K562 (cell line): ENCODE data around the gene ARL8A. TPM values are rescaled to one million over a fixed set of nuclear protein-coding genes. Genes with fewer than 3 reads are reported as not detected.

Experiments
- ARID2 ChIP-seq: fragments of 450-650 bp; IDR thresholded peaks from 2 replicates; pipeline ENCODE4 v1.6.1; 2017; ENCODE audit warnings: antibody characterized with exemption, mild to moderate bottlenecking
- ARNT ChIP-seq, 2 experiments: fragments of 450-650 bp; IDR thresholded peaks; 2 replicates each; pipeline ENCODE4 v1.6.1; 2016; ENCODE audit warnings: mild to moderate bottlenecking in 1 of 2
- BCLAF1 ChIP-seq, 2 experiments: fragments of 450-650 bp in 1 of 2; IDR thresholded peaks; 2 replicates each; pipeline ENCODE4 v1.6.1; 2011 to 2017; ENCODE audit warnings: low read depth in 2 of 2, antibody characterized with exemption in 1 of 2, borderline replicate concordance in 1 of 2, low read length in 1 of 2, mild to moderate bottlenecking in 1 of 2, mixed read lengths in 1 of 2; ENCODE audit not compliant: control insufficient read depth in 1 of 2
- CREB3 ChIP-seq: fragments of 450-650 bp; conservative IDR thresholded peaks from 2 replicates; pipeline ENCODE4 v1.6.1; 2016; ENCODE audit warnings: missing genetic modification characterization, low read depth, mild to moderate bottlenecking, missing compliant biosample characterization, moderate library complexity
- DACH1 ChIP-seq: fragments of 450-650 bp; IDR thresholded peaks from 2 replicates; pipeline ENCODE4 v1.6.1; 2018; ENCODE audit not compliant: partially characterized antibody
- ELF1 ChIP-seq: fragments of 200-800 bp; sonication (Bioruptor generic); IDR thresholded peaks from 2 replicates; pipeline ENCODE4 v1.6.1; 2016; ENCODE audit warnings: missing genetic modification characterization, missing compliant biosample characterization
- ETV6 ChIP-seq, 3 experiments: fragments of 150-350 bp in 1 of 3; sonication (generic) in 1 of 3; formaldehyde crosslinking in 1 of 3; IDR thresholded peaks; 2 replicates each; pipeline versions ENCODE4 v1.6.1 to v1.8.0; 2014 to 2022; ENCODE audit warnings: borderline replicate concordance in 2 of 3, low read depth in 2 of 3, antibody characterized with exemption in 1 of 3, low read length in 1 of 3, mild to moderate bottlenecking in 1 of 3, missing genetic modification reagents in 1 of 3
- GTF2B ChIP-seq: IDR thresholded peaks from 2 replicates; pipeline ENCODE4 v1.6.1; 2011; ENCODE audit not compliant: insufficient read length; ENCODE audit errors: extremely low read depth
- KAT2B ChIP-seq: IDR thresholded peaks from one replicate; pipeline ENCODE4 v1.6.1; 2012; ENCODE audit warnings: low read depth, mild to moderate bottlenecking, control low read depth, inconsistent platforms, low read length, moderate library complexity
- KHSRP ChIP-seq: fragments of 450-650 bp; IDR thresholded peaks from 2 replicates; pipeline ENCODE4 v1.6.1; 2017
- KLF1 ChIP-seq: fragments of 450-650 bp; IDR thresholded peaks from 2 replicates; pipeline ENCODE4 v1.6.1; 2016; ENCODE audit warnings: missing genetic modification characterization, missing compliant biosample characterization
- MYBL2 ChIP-seq, 2 experiments: fragments of 450-650 bp in 1 of 2; sonication (generic) in 1 of 2; formaldehyde crosslinking in 1 of 2; IDR thresholded peaks; 2 replicates each; pipeline versions ENCODE4 v1.6.1 to v1.8.1; 2017 to 2022; ENCODE audit warnings: borderline replicate concordance in 1 of 2, inconsistent platforms in 1 of 2, low read depth in 1 of 2, mild to moderate bottlenecking in 1 of 2, missing genetic modification reagents in 1 of 2, moderate library complexity in 1 of 2
- NBN ChIP-seq: fragments of 450-650 bp; IDR thresholded peaks from 2 replicates; pipeline ENCODE4 v1.6.1; 2016; ENCODE audit warnings: low read depth, mild to moderate bottlenecking
- NFE2 ChIP-seq: IDR thresholded peaks from 2 replicates; pipeline ENCODE4 v1.6.1; 2014; ENCODE audit warnings: antibody characterized with exemption, low read depth
- RBM22 ChIP-seq: fragments of 200-400 bp; formaldehyde crosslinking; IDR thresholded peaks from 2 replicates; pipeline ENCODE4 v1.6.1; 2018; ENCODE audit warnings: low read length, low read depth; ENCODE audit not compliant: poor library complexity, severe bottlenecking
- SNAPC5 ChIP-seq: fragments of 250-450 bp; sonication (Bioruptor Pico); IDR thresholded peaks from 2 replicates; pipeline ENCODE4 v1.8.0; 2021; ENCODE audit warnings: moderate library complexity, mild to moderate bottlenecking, inconsistent platforms
- SREBF2 ChIP-seq: sonication (generic); formaldehyde crosslinking; IDR thresholded peaks from 2 replicates; pipeline ENCODE4 v1.4.0; 2020; ENCODE audit warnings: mild to moderate bottlenecking, missing genetic modification reagents
- SRF ChIP-seq, 2 experiments: fragments of 250-450, 450-650 bp in 1 of 2; sonication (Bioruptor Pico) in 1 of 2; sonication (generic) in 1 of 2; formaldehyde crosslinking; IDR thresholded peaks; 2 replicates each; pipeline versions ENCODE4 v1.5.0 to v1.5.1; 2020 to 2022; ENCODE audit warnings: mild to moderate bottlenecking in 1 of 2, missing genetic modification reagents in 1 of 2
- TAF1 ChIP-seq: IDR thresholded peaks from 2 replicates; pipeline ENCODE4 v1.6.1; 2011; ENCODE audit warnings: mild to moderate bottlenecking, low read length, moderate library complexity; ENCODE audit not compliant: insufficient read depth, control insufficient read depth, severe bottlenecking; ENCODE audit errors: extremely low read depth
- ZFP36 ChIP-seq: fragments of 150-350 bp; IDR thresholded peaks from 2 replicates; pipeline ENCODE4 v1.6.1; 2018; ENCODE audit warnings: low read length, low read depth; ENCODE audit not compliant: partially characterized antibody
- ZNF146 ChIP-seq: IDR thresholded peaks from one replicate; pipeline ENCODE4 v1.6.1; 2018; ENCODE audit warnings: missing compliant biosample characterization; ENCODE audit not compliant: unreplicated experiment
- ZNF717 ChIP-seq: fragments of 250-450 bp; sonication (Bioruptor Pico); IDR thresholded peaks from 2 replicates; pipeline ENCODE4 v1.5.0; 2021
- polyA plus RNA-seq, 8 experiments: library from polyadenylated mRNA; depleted of rRNA in 4 of 8; stranded (reverse) in 5 of 8; unstranded in 3 of 8; fragments of >200 nt; fragmentation: Nextera tagmentation in 2 of 8; fragmentation: Illumina TruSeq in 1 of 8; extraction: Ambion mirVana in 2 of 8; extraction: Trizol in 1 of 8; gene quantifications; 2 replicates each; pipeline versions ENCODE4 v1.2.1 to v1.2.3, GENCODE V29; 2011 to 2014; ENCODE audit warnings: inconsistent platforms in 1 of 8, missing spikeins in 1 of 8
- total RNA-seq, 7 experiments: library from RNA; depleted of rRNA in 6 of 7; stranded (reverse); fragments of >200 nt in 6 of 7; fragmentation: Illumina TruSeq in 2 of 7; extraction: Trizol in 2 of 7; gene quantifications; 2 replicates each; pipeline versions ENCODE4 v1.2.1 to v1.2.3, GENCODE V29; 2011 to 2021; ENCODE audit warnings: low replicate concordance in 1 of 7

Gene ARL8A
- total and polyA plus RNA-seq, 9 of the 15 experiments (the other 6 are each of a cell fraction or from before 2014, with no cell fraction given) = 0.17 to 27.3 (median 15.6) TPM

- TF ChIP-seq MYBL2 (IDR thresholded peaks at IDR 0.05; ENCODE audit: low read depth) (no peak), MYBL2 (CRISPR knock-in tag; IDR thresholded peaks at IDR 0.05; ENCODE audit: borderline replicate concordance) (no peak), DACH1 (no peak), RBM22 (no peak), ZNF146 (no peak), TAF1 (peak; percentile 83), ARID2 (peak; percentile 58), GTF2B (no peak), KHSRP (peak; percentile 29; the same call in 1 of the 2 replicates), ETV6 (IDR thresholded peaks at IDR 0.05; ENCODE audit: borderline replicate concordance in 1 of 2, low read depth in 2 of 2, low read length in 1 of 2) (no peak; a peak in 1 of 4 replicates), ETV6 (CRISPR knock-in tag; IDR thresholded peaks at IDR 0.05; ENCODE audit: borderline replicate concordance) (no peak), CREB3 (peak; percentile 27; the same call in 1 of the 2 replicates), ZNF717 (no peak), KLF1 (tag) (no peak), ARNT (IDR thresholded peaks at IDR 0.05) (peak in 1 of 2 experiments; percentile 58; a peak in 3 of 4 replicates), SREBF2 (no peak; the same call in 1 of the 2 replicates), ELF1 (tag) (no peak), KAT2B (no peak), NBN (peak; percentile 78), NFE2 (no peak), SRF (CRISPR knock-in tag; IDR thresholded peaks at IDR 0.05) (peak; percentile 12 to 96; a peak in 2 of 4 replicates), ZFP36 (no peak), SNAPC5 (CRISPR knock-in tag) (no peak), BCLAF1 (IDR thresholded peaks at IDR 0.05; ENCODE audit: borderline replicate concordance in 1 of 2, control insufficient read depth in 1 of 2, low read depth in 2 of 2, low read length in 1 of 2) (no peak)
Observed at GRCh38 chr1:202159534-202160371, 15.2 kb upstream of the ARL8A start (continued).
